GM18858 (cell line): ENCODE results near the gene CCDC194.

ENCODE experiments used
- ATAC-seq: cut with Tn5 transposase; IDR thresholded peaks from one replicate; pipeline ENCODE4 v1.9.1; 2021; ENCODE audit not compliant: unreplicated experiment

Gene CCDC194

DNA sequence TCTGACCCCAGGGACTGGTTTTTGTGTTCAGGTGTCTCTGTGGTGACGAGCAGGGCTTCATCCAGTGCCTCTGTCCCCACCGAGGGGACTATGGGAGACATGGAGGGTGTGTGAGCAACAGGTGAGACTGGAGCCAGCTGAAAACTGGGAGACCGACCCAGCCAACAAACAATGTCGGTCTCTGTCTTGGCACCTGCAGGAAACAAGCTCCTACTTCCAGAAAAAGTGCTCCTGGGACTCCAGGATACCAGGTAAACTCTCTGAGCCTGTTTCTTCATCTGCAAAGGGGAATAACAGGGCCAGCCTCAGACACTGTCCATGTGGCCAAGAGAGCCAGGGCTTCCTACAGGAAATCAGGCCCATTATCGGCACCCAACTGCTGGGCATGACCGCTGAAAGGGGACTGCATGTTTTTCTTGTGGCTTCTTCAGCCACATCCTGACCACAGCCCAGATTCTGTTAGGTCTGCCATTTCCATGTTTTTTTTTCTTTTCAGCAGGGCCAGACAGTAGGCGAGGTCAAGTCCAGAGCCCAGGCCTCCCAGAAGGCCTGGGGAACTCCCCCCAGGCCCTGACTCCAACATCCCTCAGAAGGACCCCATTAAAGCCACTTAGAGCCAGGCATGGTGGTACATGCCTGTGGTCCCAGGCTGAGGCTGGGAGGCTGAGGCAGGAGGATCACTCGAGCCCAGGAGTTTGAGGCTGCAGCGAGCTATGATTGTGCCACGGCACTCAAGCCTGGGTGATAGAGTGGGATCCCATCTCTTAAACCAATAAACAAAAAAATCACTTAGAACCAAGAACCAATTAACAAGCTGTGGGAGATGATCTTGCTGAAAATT lies 12.3 kb upstream of the CCDC194 start:
- peak; percentile 25 for ATAC-seq

DNA sequence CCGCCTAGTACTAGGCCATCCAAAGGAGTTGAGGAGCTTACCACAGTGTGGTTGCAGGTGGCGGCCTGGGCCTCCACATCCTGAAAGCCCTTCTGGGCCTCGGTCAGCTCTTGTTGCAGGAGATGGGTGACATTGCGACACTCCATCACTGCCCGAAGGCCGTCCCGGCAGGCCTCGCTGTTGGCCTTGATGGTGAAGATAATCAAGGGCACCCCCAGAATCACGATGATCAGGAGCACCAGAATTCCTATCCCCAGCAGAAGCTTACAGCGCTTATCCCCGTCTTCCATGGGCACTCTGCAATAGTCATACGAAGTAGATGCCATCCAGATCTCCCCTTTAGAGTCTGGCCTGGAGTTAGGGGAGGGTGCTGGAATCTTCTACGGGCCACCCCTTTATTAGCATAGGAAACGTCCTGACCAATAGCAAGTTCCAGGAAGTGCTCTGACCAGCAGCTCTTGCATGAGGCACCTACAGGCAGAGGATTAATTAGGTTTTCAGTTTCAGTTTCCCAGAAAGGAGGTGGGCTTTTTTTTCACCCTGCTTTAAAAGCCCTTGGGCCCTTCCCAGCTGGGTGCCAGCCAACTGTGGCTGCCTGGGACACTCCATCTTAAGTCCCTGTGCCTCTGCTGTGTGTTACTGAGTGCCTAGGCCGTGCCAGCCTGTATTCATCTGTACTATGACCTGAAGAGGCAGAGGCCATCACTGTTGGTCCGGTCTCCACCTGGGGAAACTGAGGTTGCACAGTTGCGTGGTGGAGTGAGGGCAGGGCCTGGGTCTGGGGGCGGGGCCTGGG lies 11.5 kb upstream of the CCDC194 start, which contains the start of gene BST2:
Gene BST2 (minus strand): TSS at position 381 of the 796 bp plus-strand sequence. CDS start 55 bp downstream, at position 326.
- peak; percentile 51 for ATAC-seq

DNA sequence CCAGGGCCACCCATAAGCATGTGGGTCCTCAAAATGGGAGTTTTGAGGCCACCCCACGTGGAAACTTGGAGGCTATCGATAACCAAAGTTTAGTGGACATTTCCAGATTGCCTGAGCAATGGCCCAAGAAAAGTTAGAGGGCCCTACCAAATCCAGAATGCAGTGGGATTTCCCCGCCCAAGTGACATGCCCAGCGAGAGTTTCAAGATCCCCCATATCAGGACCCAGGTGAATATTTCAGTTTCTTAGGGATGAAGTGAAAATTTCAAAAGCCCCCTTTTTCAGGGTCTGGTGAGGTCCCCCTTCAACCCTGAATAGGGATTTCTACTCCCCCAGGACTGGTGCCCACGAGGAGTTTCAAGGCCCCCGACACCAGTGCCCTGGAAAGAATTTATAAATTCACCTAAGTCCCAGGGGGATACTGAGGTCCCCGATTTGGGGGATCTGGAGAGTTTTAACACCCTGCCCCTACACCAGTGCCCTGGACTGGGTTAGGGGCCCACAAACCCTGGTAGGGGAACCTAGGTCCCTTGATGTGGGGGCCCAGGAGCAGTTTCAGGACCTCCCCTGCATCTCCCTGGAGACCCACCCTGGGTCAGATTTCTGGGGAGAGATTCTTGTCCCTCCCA lies 10.7 kb upstream of the CCDC194 start:
- ATAC-seq = no peak

DNA sequence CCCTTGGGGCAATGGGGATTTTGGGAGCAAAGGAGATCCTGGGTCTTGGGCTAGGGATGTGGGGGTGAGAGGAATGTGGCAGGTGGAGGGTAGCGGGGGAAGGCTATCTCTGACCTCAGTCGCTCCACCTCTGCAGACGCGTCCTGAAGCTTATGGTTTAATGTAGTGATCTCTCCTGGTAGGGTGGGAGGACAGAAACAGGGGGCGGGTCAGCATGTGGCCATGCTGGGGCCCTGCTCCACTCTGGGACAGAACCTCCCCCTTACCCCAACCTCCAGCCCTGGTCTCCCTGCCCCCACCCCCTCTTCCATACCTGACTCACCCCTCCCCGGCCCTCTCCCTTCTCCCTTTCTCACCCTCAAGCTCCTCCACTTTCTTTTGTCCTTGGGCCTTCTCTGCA lies 10.0 kb upstream of the CCDC194 start:
- ATAC-seq = no peak

DNA sequence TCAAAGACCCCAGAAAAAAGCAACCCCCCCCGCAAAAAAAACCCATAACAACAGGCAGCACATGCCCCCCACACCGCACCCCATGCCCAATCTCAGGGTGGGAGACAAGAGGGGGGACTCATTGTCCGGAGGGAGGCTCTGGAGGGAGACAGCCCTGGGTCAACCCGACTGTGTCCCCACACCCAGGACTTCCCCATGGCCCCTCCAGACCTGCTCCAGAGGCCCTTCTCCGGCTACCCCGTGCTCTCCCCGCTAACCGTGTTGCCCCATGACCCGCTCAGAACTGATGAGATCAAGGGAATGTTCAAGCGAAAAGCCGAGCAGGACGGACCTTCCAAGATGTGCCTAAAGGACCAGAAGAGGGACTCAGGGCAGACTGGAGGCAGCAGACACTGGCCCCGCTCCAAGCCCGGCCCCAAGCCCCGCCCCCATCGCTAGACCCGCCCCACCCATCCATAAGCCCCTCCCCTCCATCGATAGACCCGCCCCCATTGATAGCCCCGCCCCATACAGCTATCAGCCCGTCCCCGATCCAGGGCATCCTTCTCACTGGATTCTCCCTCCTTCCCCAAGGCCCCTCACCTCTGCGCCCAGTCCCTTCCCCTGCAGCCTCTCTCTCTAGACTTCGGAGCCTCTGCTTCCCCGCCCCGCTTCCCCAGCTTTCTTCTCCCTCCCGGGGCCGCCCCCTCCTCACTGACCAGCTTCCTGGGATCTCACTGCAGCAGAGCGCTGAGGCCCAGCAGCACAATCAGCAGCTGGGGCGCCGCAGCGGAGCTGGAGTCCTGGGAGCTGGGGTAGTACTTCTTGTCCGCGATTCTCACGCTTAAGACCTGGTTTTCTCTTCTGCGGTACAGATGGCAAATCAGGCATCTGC lies 9.2 kb upstream of the CCDC194 start:
- no peak for ATAC-seq

DNA sequence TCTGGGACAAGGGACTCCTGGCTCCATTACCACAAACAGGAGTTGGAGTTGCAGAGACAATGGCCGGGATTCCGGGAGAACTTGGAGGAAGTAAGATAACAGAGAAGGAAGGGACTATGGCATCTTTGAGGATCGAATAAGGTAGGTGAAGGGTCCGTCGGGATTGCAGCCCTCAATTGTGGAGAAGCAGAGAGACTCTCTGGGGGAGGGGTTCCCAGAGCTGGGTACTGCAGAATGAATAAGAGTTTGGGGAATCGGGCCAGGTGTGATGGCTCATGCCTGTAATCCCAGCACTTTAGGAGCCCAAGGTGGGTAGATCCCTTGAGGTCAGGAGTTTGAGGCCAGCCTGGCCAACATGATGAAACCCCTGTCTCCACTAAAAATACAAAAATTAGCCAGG lies 7.6 kb upstream of the CCDC194 start:
- no peak for ATAC-seq

DNA sequence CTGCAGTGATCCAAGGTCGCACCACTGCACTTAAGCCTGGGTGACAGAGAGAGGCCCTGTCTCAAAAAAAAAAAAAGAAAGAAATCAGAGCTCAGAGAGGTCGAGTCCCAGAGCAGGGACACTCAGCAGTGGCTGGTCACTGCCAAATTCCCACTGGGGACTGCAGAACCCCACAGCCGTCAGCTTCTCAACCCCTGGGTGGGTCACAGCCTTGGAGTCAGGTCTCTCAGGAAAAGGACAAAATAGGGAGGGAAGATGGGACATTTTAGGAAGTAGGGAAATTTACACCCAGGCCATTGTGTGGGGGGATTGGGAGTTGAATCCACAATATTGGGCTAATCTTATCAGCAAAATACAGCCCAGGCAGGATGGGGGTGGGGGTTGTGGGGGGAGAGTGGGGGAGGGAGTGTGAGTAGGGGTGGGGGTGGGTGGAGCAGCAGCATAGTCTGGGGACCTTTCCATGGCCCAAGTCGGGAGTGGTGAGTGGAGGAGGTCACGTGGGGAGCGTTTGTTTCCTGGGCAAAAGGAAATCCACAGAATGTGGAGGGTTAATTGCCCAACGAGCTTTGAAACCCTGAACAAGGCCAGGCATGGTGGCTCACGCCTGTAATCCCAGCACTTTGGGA lies 5.0 kb upstream of the CCDC194 start:
- no peak for ATAC-seq

DNA sequence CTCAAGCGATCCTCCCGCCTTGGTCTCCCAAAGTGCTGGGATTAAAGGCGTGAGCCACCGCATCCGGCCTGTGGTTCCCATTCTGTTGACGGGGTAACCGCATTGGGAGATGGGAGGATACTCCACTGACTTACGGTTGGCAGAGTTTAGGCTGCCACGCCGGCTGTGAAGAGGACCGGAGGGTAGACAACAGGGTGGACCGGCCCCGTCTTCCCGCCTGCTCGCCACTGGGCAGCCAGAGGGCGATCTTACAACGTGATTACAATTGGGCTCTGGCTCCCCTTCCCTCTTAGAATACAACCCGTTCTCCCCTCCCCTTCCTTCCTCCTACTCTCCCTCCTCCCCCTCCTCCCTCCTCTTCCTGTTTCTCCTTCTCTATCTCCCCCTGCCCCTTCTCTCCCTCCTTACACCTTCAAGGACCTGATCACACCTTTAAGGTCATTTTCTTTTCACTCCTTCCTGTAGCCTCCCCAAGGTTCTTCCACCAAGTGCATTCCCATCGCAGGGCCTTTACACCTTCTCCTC lies 957 bp upstream of the CCDC194 start:
- ATAC-seq = no peak

DNA sequence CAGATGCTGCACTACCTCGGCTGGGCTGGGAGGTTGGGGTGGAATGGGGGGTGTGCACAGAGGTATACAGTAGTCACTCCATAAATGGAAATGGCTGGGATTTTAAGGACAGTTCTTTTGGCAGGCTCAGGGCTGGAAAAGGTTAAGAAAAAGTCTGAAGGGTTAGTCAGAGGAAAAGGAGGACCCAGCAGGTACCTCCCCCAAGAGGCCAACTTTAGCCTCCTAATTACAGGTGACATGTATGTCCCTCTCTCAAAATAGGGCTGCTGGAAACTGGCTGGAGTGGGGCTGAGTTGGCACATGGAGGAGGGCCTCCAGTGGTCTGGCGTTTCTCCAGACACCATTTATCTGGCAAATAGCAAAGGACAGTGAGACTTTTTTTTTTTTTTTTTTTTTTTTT lies 994 bp downstream of the CCDC194 start:
- ATAC-seq = no peak

DNA sequence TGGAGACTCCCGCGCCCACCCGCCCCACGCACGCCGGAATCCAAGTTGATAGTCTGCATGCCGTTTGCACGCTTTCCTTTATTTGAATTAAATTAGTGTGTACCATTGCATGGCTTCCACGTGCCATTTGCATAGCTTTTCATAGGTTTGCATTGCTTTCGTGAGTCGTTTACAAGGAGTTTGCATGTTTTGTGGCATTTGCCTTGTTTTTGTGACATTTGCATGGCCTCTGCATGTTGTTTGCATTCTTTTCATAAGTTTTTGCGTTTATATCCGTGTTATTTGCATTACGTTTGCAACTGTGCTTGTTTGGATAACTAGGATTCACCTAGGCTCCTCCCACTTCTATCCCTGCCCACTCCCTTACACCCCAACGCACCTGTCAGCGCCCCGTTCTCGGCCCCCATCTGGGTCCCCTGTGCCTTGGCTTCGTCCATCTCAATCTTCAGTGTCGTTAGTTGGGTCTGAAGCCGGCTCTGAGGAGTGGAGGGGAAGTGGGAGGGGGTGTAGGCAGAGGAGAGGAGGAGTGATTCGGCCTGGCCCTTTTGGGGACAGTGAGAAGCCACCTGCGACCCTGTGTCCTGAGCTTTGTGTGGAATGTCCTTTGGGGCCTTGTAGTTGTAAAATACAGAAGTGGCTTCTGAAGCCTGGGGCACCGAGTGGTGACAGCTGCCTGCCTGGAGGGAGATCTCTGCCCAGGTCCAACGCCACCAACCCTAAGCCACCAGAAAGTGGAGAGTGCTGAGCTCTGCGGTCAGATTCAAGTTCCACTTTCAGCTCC lies 2.4 kb downstream of the CCDC194 start:
- ATAC-seq = no peak

DNA sequence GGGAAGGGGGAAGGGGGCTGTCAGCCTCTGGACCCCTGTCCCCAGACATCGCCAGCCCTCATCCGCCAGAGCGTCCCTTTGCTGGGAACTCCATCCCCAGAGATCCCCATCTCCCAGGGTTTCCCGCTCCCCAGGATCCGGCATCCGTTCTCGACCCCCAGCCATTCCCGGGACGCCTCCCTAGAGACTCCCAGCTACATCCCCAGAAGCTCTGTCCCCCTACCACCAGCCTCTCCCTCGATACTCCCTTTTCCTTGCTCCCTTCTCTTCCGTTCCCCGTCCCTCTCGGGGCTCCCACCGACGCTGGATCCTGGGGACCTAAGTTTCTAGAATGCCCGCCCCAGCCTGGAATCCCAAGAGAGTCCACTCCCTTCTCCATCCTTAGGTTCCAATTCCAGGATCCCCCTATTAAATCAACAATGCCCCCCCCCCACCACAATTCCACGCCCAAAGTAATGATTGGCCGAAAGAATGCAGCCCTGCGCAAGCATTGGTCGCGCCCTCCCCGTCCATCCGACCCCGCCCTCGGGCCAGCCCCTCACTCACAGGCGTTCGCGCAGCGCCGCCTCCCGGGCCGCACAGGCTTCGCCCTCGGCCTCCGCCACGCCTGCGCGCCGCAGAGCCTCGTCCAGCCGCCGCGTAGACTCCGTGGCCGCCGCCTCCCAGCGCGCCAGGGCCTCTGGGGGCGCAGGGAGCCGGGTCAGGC lies 3.2 kb downstream of the CCDC194 start:
- ATAC-seq = no peak

DNA sequence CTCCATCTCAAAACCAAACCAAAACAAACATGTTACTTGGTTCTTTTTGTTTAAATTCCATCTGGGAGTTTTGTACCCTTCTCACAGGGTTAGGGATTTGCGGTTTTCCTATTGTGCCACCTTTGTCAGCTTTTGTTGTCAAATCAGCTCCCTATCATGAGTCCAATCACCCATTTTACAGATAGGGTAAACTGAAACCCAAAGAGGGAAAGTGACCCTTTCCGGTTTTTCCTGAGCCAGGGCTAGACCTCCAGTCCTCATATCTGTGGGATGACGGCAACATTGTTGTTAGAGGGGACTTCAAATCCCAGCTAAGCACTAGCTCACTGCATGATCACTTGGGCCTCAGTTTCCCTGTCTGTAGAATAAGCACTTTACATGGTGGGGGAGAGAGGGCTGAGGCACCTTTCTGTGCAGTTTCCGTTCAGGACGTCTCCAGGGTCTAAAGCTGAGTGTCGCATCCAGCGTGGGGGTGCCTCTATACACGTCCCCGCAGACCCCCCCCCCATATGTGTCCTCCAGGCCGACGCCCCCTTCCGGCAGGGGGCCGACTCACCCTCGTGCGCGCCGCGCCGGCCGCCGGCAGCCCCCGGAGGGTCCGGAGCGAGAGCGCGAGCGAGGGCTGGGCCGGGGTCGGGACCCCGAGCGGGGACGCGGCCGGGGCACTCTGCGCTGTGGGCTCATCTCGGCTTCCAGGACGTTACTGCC lies 3.9 kb downstream of the CCDC194 start:
- no peak for ATAC-seq

DNA sequence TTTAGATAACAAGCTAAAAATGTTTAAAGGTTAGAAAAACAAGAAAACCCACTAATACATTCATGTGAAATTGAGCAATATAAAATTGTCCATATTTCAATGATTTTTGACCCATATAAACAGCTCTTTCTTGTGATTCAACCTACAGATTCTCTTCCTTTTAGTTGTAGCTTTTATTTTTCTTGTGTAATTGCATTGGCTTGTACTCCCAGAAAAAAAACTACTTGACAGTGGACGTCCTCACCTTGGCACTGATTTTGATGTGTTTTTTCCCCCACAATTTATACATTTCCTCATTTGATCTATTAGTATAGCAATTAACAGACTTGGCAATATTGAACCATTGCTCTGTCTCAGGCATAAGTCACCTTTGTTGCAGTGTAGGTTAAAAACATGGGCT lies 4.7 kb downstream of the CCDC194 start:
- no peak for ATAC-seq

DNA sequence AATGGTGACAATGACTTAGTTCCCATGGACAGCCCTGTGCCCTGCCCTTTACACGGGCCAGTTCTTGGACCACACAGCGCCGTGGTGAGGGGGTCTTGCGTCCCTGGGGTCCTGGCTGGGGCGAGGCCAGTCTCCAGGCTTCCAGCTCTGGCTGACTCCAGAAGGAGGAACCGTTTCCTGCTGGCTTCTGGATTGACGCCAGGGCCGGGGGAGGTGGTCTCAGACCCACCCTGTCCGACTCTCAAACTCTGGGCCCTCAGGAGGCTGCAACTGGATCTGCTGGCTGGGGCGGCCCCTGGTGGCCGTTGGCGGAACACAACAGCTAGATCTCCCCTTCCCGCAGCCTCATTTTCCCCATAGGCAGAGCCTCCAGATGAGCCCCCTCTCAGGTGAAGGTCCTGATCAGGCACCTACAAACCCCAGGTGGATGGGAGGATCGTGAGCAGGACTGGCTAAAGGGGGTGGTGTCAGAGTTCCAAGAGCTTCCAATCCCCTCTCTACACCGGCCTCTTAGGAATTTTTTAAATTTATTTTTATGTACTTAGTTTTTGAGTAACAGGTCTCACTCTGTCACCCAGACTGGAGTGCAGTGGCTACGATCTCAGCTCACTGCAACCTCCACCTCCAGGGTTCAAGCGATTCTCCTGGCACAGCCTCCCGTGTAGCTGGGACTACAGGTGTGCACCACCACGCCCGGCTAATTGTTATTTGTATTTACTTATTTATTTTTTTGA lies 8.0 kb downstream of the CCDC194 start:
- no peak for ATAC-seq

DNA sequence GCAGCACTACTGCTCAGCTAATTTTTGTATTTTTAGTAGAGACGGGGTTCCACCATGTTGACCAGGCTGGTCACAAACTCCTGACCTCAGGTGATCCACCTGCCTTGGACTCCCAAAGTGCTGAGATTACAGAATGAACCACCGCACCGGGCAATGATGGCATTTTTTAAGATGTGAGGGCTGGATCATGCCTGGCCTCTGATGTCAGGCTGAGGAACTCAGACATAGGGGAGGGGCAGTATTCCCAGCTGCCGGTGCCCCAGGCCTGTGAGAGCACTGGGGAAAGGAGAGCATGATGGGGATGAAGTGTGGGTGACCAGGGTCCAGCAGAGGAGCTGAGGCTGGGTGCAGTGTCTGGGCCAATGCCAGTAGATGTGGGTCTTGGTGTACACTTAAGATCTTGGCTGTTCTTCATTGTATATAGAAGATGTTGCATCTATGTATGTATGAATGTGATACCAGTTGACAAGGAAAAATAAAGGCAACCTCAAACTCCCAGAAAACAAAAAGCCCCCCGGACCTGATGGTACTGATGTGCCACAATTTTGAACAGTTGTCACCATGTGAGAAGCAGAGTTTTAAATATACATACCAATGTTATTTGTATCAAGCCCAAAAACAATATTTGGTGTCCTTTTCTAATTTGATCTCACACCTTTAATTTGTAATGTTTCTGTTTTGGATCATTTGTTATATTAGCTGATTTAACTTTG lies 13.4 kb downstream of the CCDC194 start:
- ATAC-seq = no peak

DNA sequence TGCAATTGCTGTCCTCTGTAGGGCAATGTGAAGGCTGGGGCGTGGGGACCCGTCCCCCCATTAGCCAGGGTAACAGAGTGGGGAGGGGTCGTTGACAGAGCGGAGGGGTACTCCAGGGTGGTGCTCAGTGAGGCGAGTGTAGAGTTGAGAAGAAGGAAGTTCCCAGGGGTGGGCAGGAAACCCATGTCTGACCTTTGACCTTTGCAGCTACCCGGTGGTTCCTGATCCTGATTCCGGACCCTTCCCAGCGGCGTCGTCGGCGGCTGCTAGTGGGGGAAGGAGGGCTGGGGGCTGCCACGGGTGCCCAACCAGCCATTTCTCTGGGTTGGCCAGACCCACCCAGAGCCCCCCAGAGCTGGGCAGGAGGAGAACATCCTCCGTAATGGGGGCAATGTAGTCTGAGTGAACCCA lies 14.8 kb downstream of the CCDC194 start:
- ATAC-seq = no peak

DNA sequence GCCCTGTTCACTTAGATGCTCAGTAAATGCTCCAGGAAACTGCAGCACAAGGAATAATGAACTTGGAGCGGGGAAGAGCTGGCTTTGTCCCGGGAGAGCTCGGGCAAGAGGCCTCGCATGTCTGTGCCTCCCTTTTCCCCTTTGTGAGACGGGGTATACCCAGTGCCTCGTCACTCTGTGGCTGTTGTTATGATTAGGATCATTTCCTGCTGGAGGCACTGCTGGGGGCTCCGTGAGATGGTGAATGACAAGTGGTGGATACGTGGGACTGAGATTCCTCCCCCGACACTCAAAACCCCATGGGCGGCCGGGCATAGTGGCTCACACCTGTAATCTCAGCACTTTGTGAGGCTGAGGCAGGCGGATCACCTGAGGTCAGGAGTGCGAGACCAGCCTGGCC lies 15.7 kb downstream of the CCDC194 start:
- no peak for ATAC-seq
